Upper lobe of left lung (tissue), 4 donors: ENCODE measurements around the gene RAB36.

Experiments
- CTCF ChIP-seq, 6 experiments: fragments of 450-650 bp in 4 of 6; fragments of 200-600 bp in 2 of 6; sonication (generic) in 2 of 6; IDR thresholded peaks; one replicate each; pipeline ENCODE4 v1.5.1; 2016 to 2019; ENCODE audit warnings: antibody characterized with exemption in 6 of 6
- POLR2AphosphoS5 ChIP-seq, 2 donors: sonication (generic); formaldehyde crosslinking; IDR thresholded peaks; one replicate each; pipeline ENCODE4 v1.5.1; 2017; ENCODE audit warnings: antibody characterized with exemption in 2 of 2

- no peak for TF ChIP-seq POLR2AphosphoS5 (IDR thresholded peaks at IDR 0.05)
- TF ChIP-seq CTCF (IDR thresholded peaks at IDR 0.05), result no peak
Measured at GRCh38 chr22:23207729-23208393, 62.6 kb downstream of the RAB36 start.
